ENCODE data around the gene AXIN2.
"Not testable (repeated sequence)": the region's sequence is repeated elsewhere in the genome, so short reads cannot be mapped to it uniquely, and the experiment has no call there.

The AXIN2 gene

DNA sequence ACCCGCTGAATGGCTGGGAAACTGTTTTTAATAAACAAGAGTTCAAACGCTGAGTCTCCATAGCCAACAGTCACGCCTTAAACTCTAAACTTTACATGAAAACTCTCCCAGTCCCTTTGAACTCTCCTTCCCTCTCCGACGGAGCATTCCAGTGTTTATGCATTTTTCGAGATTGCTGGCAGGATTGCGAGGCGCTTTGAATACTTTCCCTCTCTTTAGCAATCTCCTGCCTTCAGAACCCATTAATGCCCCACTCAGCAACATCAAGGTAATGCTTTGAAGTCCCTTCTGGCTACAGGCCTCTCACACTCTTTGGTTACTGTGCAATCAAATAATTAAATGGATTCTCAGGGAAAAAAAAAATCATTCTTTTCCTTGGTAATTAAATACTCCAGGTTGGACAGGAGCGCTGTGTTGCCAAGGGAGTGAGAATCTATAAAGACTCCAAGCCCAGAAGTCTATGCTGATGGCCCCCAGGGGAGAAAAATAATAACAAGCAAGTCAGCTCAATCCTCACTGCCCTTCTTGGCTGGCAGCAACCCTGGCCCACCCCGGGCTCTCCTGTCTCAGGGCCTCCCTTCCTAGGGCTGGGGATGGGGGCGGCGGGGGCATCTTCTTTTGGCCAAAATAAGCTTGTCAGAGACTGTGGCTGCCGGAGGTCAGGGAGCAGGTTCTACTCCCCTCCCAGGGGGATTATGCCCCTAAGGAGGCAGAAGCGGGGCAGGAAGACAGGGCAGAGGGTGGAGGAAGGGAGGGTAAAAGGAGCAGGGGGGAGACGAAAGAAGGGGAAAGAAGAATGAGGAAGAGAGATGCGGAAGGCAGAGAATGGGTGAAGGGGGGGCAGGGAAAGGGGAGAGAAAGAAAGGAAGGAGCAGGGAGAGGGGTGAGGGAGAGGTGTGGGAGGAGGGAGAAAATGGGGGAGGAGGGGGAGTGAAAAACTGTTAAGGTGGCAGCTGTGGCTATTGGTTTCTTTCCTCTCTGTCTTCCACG is 45.2 kb downstream of the AXIN2 start:
- no peak for DNase-seq

DNA sequence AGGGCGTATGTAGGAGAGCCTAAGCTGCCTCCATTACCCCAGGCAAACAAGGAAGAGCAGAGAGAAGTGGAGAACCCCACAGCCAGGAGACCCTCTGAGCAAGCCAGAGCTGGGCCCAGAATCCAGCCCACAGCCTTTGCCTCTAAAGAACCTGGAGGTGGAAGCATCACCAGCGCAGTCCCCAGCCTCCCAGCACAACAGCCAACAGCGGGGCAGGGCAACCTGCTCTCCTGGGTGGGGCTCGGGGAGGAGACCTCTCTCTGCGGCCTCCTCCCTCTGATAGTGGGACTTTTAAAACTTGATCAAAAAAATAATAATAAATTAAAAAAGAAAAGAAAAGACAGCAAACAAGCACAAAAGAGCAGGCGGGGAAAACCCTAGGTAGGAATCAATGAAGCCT is 45.9 kb downstream of the AXIN2 start:
- DNase-seq: no peak

DNA sequence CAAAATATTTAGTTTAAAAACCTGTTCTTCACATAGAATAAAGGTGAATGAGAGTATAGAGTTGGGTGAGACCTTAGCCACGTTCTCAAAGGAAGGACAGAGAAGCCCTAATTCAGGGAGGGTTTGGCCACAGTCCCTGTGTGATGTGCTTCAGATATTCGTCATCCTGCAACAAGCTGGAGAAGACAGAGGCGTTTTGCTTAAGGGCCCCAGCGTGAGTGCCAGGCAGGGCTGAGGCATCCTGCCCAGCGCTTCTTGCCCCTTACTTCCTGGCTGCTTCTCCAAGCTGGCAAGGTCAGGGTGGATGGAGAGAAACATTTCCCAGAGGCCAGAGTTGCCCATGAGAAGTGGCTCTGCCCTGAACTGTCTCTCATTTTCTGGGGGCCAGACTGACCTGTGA is 46.9 kb downstream of the AXIN2 start:
- DNase-seq: no peak

DNA sequence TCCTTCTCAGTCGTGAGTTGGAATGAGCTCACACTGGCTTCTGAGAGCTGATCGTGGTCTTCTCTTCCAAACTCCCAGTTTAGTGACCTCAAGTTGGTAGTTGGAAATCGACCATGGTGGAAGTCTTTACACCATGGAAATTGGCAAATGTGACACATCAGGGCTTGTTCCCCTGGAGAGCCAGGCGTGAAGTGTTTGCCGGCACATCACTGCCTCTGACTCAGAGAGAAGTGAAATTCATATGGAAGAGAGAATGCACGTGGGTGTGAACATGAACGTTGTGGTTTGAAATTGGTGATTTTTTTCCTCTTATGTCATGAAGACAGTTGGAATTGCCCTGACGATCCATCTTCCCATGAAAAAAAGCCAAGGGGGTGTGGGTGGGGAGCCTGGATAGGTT is 47.4 kb downstream of the AXIN2 start:
- no peak for DNase-seq

DNA sequence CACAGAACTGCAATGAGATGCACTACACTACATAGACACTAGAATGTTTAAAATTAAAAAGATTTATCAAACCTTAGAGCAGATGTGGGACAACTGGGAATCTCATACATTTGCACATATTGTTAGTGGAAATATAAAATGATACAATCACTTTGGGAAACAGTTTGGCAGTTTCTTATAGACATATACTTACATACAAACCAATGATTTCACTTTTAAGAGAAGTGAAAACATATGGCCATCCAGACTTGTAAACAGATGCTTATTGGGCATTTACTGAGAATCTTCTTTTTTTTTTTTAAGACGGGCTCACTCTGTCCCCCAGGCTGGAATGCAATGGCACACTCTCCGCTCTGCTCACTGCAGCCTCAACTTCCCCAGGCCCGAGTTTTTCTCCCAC is 50.1 kb downstream of the AXIN2 start:
- DNase-seq: no peak

DNA sequence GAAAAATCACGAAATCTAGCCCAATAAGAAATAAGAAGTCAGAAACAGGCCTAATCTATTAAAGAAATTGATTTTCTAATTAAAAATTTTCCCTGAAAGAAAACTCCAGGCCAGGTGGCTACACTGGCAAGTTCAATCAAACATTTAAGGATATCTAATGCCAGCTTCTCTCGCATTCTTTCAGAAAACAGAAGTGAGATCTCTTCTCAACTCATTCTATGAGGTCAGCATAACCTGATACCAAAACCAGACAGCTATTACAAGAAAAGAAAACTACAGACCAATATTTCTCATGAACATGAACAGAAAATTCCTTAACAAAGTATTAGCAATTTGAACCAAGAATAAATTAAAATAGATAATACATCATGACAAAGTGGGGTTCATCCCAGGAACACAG is 52.4 kb downstream of the AXIN2 start:
- no peak for DNase-seq

DNA sequence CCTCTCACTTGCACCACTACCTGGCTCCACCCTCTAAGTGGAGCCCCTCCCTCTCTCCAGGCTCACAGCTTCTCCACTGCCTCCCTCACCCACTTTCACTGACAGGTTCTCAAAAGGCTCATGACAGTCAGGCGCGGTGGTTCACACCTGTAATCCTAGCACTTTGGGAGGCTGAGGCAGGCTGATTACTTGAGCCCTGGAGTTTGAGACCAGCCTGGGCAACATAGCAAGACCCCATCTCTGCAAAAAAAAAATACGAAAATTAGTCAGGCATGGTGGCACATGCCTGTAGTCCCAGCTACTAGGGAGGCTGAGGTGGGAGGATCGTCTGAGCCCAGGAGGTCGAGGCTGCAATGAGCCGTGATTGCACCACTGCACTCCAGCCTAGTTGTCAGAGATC is 56.8 kb downstream of the AXIN2 start:
- not testable (repeated sequence) for DNase-seq

DNA sequence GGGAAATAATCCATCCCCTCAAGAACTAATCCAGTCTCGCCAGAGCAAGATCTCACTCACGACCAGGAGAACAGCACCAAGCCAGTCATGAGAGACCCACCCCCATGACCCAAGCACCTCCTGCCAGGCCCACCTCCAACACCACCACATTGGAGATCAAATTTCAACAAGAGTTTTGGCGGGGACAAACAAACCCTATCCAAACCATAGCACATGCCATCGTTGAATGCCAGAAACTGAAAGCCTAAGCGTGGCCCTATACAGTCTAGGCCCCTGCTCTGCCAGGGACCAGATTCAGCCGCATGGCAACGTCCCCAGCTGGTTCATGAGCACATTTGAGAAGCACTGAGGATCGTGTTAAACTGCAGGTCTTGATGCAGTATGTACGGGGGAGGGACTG is 57.3 kb downstream of the AXIN2 start:
- no peak for DNase-seq

DNA sequence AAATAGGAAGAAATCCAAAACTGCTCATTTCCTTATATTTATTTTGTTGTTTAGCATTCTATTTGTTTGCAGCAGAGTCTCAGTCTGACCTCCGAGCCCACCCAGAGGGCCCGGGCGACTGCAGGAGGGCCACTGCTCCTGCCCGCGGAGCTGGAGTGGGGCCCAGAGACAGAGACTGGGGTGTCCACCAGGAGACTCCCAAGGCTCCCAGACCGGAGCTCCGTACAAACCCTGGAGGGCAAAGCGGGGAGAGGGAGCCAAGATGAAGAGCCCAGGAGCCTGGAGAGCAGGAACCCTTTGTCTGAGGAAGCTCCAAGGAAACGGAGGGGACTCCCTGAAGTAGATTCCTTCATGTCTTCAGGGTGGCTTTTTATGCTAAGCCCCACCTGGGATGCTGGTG is 57.9 kb downstream of the AXIN2 start:
- no peak for DNase-seq

DNA sequence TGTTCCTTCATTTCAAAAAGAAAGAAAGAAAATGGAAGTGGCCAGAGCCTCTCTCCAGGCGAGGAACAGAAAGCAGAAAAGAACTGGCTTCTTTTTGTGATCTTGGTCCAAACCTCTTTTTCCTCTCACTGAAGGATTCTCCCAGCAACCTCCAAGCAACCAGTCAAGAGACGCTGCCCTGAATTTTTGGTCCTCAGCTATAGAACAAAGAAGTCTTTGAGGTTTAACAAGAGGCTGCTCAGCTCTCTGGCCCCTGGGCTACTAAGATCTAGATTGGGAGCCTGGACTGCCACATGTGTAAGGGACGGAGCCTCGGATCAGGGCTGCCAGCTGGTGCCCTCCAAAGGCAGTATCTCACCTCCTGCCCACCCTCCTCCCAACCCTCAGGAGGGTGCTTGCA is 62.6 kb downstream of the AXIN2 start:
- no peak for DNase-seq

DNA sequence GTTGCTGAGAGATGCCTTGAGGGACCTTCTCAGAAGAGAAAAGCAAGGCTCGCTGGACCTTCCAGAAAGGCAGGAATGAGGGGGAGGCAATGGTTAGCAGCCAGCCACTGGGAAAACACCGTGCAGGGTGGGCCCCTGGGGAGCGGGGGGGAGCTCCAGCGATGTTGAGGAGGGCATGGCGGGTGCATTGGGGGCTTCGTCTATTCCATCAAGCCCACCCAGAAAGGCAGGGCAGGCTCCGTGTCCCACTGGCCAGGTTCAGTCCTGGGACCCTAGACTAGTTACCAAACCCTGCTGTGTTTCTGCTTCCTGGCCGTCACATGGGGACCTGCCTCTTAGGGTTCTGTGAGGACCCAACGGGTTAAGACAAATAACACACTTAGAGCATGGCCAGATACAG is 64.6 kb downstream of the AXIN2 start:
- no peak for DNase-seq

DNA sequence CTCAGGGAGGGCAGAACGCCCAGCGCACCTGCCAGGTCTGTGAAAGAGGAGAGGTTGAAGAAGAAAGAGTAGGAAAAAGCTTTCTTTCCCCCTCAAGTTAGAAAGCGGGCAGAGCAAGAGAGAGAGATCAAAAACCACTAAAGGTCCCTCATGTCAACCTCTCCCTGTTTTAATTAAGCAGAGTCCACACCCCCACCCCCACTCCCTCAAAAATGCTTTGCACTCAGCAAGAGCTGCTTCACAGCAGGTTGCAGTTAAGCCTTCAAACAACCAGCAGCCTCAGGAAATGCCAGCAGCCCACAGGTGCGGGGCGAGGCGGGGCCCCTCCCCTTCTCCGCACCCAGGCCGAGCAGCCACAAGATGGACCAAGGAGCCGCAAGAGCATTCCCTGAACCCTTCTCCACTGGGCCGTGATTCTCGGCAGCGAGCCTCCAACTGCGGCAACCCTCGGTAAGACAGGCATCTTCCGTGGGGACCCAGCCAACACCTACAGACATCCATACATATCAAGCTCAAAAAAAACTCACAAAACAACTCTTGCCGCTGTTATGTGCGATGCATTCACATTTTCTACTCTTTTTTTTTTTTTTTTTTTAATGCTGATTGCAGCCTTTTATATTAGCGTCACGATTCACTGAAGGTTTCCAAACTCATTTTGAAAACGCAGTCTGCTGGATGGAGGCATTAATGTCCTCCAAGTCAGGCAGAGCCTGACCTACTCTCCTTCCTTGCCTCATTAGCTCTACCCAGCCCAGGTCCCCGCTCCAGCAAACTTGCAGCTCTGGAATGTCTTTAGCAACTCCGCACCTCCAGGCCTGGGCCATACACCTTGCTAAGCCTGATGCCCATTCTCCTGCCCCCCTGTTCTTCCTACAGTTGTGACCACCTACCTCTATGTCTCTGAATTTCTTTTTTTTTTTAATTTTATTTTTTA is 66.1 kb downstream of the AXIN2 start:
- no peak for DNase-seq

DNA sequence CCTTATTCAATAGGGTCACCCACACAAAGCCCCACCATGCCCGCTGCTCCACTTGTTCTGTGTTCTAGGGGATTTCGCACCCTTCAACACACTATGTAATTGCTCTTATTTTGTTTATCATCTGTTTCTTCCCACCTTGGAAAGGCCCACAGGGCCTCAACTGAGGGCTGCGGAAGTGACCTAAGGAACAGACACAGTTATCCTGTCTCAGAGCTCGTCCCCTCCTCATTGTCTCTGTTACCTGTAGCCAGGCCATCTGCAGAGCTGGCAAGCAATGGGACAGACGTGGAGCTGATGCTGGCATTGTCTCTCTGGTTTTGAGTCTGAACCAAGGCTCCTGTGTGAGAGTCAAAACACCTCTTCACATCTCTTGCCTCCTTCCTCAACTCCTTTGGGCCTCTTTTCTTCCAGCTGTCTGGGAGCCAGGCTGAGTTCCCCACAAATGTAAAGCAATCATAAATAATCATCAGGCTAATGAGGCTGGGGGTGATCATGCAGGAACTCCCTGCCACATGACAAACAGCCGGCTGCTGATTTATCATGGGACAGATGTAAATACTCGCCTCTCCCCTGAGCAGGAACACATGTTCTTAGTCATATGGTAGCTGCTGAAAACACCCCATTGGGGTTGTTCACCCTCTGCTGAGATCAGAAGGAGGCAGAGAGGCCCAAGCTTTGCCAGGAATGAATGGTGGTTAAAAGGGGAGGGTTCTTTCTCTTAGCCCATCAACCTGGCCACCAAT is 71.9 kb downstream of the AXIN2 start:
- DNase-seq: no peak

DNA sequence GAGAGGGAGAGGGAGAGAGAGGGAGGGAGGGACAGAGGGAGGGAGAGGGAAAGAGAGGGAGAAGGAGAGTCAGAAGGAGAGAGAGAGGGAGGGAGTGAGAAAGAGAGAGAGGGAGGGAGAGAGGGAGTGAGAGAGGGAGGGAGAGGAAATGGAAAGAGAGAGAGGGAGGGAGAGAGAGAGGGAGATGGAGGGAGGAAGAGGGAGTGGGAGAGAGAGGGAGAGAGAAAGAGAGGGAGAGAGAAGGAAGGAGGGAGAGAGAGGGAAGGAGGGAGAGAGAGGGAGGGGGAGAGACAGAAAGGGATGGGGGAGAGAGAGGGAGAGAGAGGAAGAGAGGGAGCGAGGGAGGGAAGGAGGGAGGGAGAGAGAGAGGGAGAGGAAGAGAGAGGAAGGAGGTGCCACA is 72.8 kb downstream of the AXIN2 start:
- DNase-seq: no peak

DNA sequence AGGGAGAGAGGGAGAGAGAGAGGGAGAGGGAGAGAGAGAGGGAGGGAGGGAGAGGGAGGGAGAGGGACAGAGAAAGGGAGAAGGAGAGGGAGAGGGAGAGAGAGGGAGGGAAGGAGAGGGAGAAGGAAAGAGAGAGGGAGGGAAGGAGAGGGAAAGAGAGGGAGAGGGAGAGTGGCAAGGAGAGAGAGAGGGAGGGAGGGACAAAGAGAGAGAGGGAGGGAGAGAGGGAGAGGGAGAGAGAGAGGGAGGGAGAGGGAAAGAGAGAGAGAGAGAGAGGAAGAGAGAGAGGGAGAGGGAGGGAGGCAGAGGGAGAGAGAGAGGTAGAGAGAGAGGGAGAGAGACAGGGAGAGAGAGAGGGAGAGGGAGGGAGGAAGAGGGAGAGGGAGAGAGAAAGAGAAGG is 73.5 kb downstream of the AXIN2 start:
- DNase-seq: no peak

DNA sequence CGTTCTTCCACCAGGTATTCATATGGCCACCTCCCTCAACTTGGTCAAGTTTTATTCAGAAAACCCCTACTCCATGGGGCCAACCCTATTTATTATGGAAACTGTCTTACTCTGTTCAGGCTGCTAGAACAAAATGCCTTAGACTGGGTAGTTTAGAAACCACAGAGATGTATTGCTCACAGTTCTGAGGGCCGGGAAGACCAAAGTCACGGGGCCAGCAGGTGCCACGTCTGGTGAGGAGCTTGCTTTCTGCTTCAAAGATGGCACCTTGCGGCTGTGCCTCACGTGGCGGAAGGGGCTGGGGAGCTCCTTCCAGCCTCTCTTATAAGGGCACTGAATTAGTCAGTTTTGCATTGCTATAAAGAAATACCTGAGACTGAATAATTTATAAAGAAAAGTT is 74.3 kb downstream of the AXIN2 start:
- no peak for DNase-seq

DNA sequence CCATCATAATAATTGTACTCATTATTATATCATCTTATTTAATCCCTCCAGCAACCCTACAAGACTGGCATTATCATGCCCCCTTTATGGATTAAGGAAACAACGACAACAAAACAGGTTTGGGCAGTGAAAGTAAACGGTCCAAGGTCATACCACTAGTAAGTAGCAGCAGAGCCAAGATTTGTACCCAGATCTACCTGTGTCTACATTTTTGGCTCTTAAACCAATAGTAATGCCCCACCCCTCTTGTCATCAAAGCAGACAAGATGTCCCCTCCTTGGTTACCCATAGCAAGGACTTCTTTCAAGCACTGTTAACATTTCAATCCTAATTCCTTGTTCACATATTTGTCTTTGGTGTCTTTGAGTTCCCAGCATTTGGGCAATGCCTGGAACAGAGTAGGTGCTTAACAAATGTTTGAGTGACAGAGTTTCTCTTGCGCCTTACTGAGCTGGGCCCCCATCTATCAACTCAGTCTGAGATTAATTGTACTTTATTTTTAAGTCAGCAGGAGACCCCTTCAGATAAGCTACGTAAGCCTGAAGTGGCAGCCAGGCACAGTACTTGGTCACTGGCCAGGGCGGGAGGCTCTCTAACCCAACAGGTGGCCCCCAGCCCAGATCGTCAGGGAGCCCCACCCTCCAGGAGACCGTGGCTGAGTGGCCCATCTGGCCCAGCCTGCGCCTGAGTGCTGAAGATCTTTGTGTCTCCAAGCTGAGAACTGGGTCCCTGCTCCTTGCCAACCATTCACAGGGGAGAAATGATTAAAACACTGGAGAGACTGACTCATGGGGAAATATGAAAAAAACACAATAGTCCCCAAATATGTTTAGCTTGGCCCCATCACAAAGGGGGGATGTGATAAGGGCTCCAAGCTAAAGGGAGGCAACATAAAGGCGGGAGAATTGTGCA is 75.8 kb downstream of the AXIN2 start:
- DNase-seq: no peak

DNA sequence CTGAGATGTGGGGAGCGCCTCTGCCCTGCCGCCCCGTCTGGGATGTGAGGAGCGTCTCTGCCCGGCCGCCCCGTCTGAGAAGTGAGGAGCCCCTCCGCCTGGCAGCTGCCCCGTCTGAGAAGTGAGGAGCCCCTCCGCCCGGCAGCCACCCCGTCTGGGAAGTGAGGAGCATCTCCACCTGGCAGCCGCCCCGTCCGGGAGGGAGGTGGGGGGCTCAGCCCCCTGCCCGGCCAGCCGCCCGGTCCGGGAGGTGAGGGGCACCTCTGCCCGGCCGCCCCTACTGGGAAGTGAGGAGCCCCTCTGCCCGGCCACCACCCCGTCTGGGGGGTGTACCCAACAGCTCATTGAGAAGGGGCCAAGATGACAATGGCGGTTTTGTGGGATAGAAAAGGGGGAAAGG is 77.0 kb downstream of the AXIN2 start:
- DNase-seq: not testable (repeated sequence)

DNA sequence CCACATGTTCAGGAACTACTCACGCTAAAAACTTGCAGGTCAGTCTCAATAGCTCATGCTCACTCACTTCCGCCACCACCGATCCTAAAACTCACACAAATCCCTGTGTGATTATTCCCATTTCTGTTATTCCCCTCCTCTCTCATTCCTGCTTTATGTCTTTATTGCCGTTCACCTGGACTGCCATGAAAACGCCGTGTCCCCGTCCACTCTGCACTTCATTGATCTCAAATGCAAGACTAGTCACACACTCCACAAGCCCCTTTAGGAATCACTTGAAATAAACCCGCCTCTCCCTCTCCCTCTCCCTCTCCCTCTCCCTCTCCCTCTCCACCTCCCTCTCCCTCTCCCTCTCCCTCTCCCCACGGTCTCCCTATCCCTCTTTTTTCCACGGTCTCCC is 78.0 kb downstream of the AXIN2 start:
- DNase-seq: no peak

DNA sequence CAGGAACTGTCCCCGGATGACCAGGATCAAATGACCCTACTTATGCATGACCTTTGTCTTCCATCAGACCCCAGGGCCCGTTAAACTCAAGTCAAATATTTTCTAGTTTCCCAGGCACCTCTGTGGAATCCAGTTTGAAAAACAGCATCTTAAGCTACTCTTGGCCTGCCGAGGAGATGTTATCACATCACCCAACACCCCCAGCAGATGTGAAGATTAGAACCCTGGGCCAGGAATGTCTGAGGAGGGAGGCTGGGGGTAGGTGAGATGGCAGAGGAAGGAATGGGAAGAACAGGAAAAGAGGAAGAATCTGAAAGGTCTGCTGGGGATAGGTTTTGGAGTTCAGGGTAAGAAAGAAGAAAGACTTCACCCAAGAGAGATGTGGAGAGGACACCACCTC is 79.2 kb downstream of the AXIN2 start:
- no peak for DNase-seq

DNA sequence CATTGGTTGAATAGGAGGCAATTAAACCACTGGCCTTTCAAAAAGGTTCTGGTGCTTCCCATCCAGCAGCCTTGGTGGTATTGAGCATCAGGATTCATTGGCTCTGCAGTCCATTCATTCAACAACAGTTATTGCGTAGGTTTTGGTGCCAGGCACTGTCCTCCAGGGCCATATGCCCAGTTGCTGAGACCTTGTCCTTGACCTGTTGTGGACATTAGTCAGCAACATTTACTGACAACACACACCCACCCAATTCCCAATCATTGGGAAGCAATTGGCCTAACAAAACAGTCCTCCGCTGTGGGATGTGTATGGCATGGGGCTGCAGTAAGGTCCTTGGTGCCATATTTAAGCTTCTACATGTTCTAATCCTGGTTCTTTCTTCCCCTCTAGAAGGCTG is 82.2 kb downstream of the AXIN2 start:
- no peak for DNase-seq

All from stimulated activated CD4-positive, alpha-beta T cell treated with anti-CD3 and anti-CD28 coated beads, Interleukin-4, amount 100 ng/mL, for 1 hour (primary cell).